Vagina (tissue), 2 donors: ENCODE measurements around the gene STK36. TPM values are rescaled to one million over a fixed set of nuclear protein-coding genes. Genes with fewer than 3 reads are reported as not detected.

Experiments
- DNase-seq, 2 donors: peaks; one replicate each; pipeline ENCODE4 v3.0.0-alpha.2; 2017; ENCODE audit errors: extremely low spot score in 2 of 2
- H3K27ac ChIP-seq: fragments of 200-600 bp; sonication (generic); one replicate; pipeline ENCODE4 v1.5.1; 2019
- H3K27me3 ChIP-seq: fragments of 200-600 bp; sonication (generic); one replicate; pipeline ENCODE4 v1.5.1; 2019
- H3K36me3 ChIP-seq, 2 donors: fragments of 200-600 bp; sonication (generic); one replicate each; pipeline ENCODE4 v1.5.1; 2017 to 2019
- H3K4me1 ChIP-seq: fragments of 200-600 bp; sonication (generic); one replicate; pipeline ENCODE4 v1.5.1; 2019
- H3K4me3 ChIP-seq, 2 donors: fragments of 200-600 bp; sonication (generic); 1 replicate in 1 of 2; 2 replicates in 1 of 2; pipeline ENCODE4 v1.5.1; 2016 to 2019
- H3K9me3 ChIP-seq: fragments of 200-600 bp; sonication (generic); one replicate; pipeline ENCODE4 v1.5.1; 2019
- CTCF ChIP-seq, 3 experiments: fragments of 450-650 bp in 2 of 3; fragments of 200-600 bp in 1 of 3; sonication (generic) in 1 of 3; IDR thresholded peaks; one replicate each; pipeline ENCODE4 v1.5.1; 2017 to 2019; ENCODE audit warnings: antibody characterized with exemption in 3 of 3, mild to moderate bottlenecking in 2 of 3, moderate library complexity in 2 of 3
- POLR2A ChIP-seq, 2 donors: fragments of 450-650 bp; IDR thresholded peaks; one replicate each; pipeline ENCODE4 v1.6.1; 2017; ENCODE audit warnings: antibody characterized with exemption in 2 of 2, mild to moderate bottlenecking in 2 of 2, moderate library complexity in 2 of 2
- POLR2AphosphoS5 ChIP-seq, 2 donors: sonication (generic); formaldehyde crosslinking; IDR thresholded peaks; one replicate each; pipeline ENCODE4 v1.9.0; 2017; ENCODE audit warnings: antibody characterized with exemption in 2 of 2, mild to moderate bottlenecking in 2 of 2, low read depth in 1 of 2; ENCODE audit not compliant: insufficient read depth in 1 of 2
- intact Hi-C: fragments of 100-400 bp; cut with DNase I; formaldehyde crosslinking; loops from one replicate; pipeline ENCODE4 v1.15.1; 2023
- total RNA-seq: library from RNA; depleted of rRNA; stranded (reverse); fragments of >200 nt; gene quantifications from one replicate; pipeline ENCODE4 v1.2.3, GENCODE V29; 2016

Gene STK36
- total RNA-seq, 1 donor from 2014 or later, result 59.9 TPM

DNA sequence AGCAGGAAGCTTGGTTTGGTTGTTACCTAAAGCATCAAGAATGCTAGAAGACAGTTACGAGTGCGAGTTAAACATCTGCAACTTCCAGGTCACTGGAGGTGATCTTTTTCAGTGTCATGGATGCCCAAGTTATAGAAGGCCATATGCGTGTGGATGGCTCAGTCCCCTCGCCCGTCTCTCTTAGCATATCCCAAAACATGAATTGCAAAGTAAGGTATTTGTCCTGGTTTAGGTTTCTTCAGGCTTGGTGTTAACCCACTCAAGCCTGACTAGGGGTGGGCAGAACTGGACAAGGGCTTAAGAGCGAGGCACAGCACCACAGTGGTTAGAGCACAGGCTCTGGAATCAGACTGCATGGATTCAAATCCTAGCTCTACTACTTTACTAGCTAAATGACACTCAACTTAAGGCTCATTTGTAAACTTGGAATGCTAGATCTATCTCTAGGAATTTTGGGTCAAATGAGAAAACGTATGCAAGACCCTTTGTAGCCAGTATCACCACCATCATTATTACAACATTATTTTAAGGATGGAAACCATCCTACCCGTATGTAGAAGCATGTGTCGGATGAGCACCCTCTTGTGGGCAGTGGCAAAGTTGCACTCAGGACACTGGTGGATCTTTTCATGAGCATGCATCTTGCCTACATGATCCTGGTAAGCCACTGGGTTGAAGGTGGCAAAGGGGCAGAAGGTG lies 23.6 kb upstream of the STK36 start:
- TF ChIP-seq CTCF (IDR thresholded peaks at IDR 0.05), result peak; percentile 23 to 60 (median 47)
- no peak for TF ChIP-seq POLR2AphosphoS5 (IDR thresholded peaks at IDR 0.05; ENCODE audit: insufficient read depth in 1 of 2, low read depth in 1 of 2)
- no peak overlapping the region for H3K27ac ChIP-seq
- H3K9me3 ChIP-seq, result no peaks in the 10 kb centered on the region
- intact Hi-C loops, result loop anchor here (10.0 kb wide), 1 partner anchor 243 kb away; no protein-coding TSS in a partner anchor
- no peak overlapping the region for H3K4me3 ChIP-seq
- H3K27me3 ChIP-seq, result no peaks in the 10 kb centered on the region
- DNase-seq, result no peak
- no peaks in the 10 kb centered on the region for H3K4me1 ChIP-seq
- peaks cover 7 to 88% of the 10 kb centered on the region in 2 donors for H3K36me3 ChIP-seq

DNA sequence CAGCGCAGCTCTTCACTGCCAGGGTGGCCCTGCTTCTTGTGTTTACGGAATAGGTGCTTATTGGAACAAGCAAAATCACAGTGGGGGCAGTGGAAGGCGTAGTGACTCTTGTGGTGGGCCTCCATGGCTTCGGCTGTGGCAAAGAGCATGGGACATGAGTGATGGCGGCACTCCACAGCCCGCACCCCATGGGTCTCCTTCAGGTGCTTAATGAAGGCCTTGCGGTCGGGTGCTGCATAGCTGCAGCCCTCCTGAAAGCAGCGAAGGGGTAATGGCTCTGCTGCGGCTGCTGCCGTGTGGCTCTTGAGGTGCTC lies 23.1 kb upstream of the STK36 start:
- no peak for TF ChIP-seq CTCF (IDR thresholded peaks at IDR 0.05)
- no peak for TF ChIP-seq POLR2AphosphoS5 (IDR thresholded peaks at IDR 0.05; ENCODE audit: insufficient read depth in 1 of 2, low read depth in 1 of 2)
- TF ChIP-seq POLR2A (IDR thresholded peaks at IDR 0.05), result no peak
- intact Hi-C loops, result loop anchor here (10.0 kb wide), 1 partner anchor 244 kb away; no protein-coding TSS in a partner anchor
- Histone ChIP-seq H3K36me3 (peaks cover 7 to 86% of the 10 kb centered on the region in 2 donors), H3K27me3 (no peaks in the 10 kb centered on the region), H3K9me3 (no peaks in the 10 kb centered on the region), H3K4me1 (no peaks in the 10 kb centered on the region), H3K4me3 (no peak overlapping the region), H3K27ac (no peak overlapping the region)
- DNase-seq, result no peak

- no peak for TF ChIP-seq POLR2AphosphoS5 (IDR thresholded peaks at IDR 0.05; ENCODE audit: insufficient read depth in 1 of 2, low read depth in 1 of 2)
- no peak for TF ChIP-seq POLR2A (IDR thresholded peaks at IDR 0.05)
- no peak for TF ChIP-seq CTCF (IDR thresholded peaks at IDR 0.05)
- Histone ChIP-seq H3K27me3 (no peaks in the 10 kb centered on the region), H3K4me3 (no peak overlapping the region), H3K4me1 (peaks cover 21% of the 10 kb centered on the region), H3K9me3 (no peaks in the 10 kb centered on the region), H3K36me3 (peaks cover 0 to 49% of the 10 kb centered on the region in 2 donors), H3K27ac (no peak overlapping the region)
- intact Hi-C loops, result no loop called here
- DNase-seq, result no peak
These were observed 16.1 kb upstream of the STK36 start for GRCh38 chr2:218655751-218656150.

DNA sequence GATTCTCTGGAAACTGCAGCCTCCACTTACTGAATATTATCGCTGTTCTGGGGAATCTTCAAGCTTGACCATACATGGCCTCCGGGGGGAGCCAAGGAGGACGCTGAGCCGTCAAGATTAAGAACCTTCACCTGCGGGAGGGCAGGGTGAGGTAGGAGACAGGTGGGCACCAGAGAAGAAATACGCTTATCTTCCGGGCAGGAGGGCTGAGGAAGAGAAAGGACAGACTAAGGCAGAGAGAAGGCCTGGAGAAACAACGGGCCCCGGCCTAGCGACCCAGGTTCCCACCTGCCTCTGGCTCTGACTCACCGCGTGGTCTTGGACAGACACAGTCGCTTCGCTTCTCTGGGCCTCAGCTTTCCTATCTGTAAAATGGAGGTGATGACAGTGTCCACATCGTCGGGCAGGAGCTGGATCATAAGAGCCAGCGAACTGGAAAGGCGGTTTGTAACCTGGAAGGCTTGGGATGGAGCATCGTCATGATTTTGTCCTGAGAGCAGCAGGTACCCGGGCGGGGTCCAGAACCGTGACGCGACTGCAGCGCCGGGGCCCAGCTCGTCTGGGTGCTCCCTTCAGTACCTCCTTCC lies 13.1 kb upstream of the STK36 start:
- Histone ChIP-seq H3K27ac (peak overlapping the region; percentile 60), H3K4me1 (peaks cover 21% of the 10 kb centered on the region), H3K9me3 (no peaks in the 10 kb centered on the region), H3K27me3 (no peaks in the 10 kb centered on the region), H3K4me3 (peak overlapping the region; percentile 65 to 86), H3K36me3 (peaks cover 0 to 40% of the 10 kb centered on the region in 2 donors)
- intact Hi-C loops, result no loop called here
- TF ChIP-seq POLR2AphosphoS5 (IDR thresholded peaks at IDR 0.05; ENCODE audit: insufficient read depth in 1 of 2, low read depth in 1 of 2) (no peak), POLR2A (IDR thresholded peaks at IDR 0.05) (no peak), CTCF (IDR thresholded peaks at IDR 0.05) (no peak)
- no peak for DNase-seq
